OCI-LY7 (cell line): ENCODE data around the gene CIDEB.

Source experiments
- EZH2phosphoT487 ChIP-seq: fragments of 200-600 bp; sonication (generic); IDR thresholded peaks from 2 replicates; pipeline ENCODE4 v1.6.1; 2018; ENCODE audit warnings: low read depth, borderline replicate concordance, mild to moderate bottlenecking, mixed run types, antibody characterized with exemption, low read length, moderate library complexity, mixed read lengths
- TF ChIP-seq, protein P1 (sequence below): fragments of 200-600 bp; sonication (generic); conservative IDR thresholded peaks from 2 replicates; pipeline ENCODE4 v1.5.1; 2014; ENCODE audit warnings: mild to moderate bottlenecking, antibody characterized with exemption, low read length, moderate library complexity, mixed read lengths

DNA sequence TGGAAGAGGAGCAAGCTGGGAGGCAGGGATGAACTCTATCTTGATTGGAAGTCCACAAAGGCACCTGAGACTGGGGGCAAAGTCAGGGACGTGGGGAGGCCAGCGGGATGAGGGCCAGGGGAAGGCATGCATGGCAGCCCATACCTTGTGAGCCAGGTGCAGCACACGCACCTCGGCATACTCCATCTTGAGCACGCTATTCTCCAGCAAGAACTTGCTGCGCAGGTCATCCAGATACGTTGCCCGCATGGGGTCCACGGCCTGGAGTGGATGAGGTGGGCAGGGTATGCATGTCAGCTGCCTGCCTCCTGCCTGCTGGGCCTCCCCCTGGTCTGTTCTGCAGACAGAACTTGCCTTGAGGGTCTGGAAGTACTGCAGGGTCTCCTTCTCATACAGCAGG, 40.3 kb downstream of the CIDEB start:
- TF ChIP-seq, protein P1, sequence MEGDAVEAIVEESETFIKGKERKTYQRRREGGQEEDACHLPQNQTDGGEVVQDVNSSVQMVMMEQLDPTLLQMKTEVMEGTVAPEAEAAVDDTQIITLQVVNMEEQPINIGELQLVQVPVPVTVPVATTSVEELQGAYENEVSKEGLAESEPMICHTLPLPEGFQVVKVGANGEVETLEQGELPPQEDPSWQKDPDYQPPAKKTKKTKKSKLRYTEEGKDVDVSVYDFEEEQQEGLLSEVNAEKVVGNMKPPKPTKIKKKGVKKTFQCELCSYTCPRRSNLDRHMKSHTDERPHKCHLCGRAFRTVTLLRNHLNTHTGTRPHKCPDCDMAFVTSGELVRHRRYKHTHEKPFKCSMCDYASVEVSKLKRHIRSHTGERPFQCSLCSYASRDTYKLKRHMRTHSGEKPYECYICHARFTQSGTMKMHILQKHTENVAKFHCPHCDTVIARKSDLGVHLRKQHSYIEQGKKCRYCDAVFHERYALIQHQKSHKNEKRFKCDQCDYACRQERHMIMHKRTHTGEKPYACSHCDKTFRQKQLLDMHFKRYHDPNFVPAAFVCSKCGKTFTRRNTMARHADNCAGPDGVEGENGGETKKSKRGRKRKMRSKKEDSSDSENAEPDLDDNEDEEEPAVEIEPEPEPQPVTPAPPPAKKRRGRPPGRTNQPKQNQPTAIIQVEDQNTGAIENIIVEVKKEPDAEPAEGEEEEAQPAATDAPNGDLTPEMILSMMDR = no peak
- TF ChIP-seq EZH2phosphoT487 = no peak
